CD4-positive, alpha-beta T cell (primary cell): ENCODE measurements around the gene C2orf49. TPM values are rescaled to one million over a fixed set of nuclear protein-coding genes. Genes with fewer than 3 reads are reported as not detected.

Experiments
- ATAC-seq: fragments of 200-7000 bp; cut with Tn5 transposase; one replicate; pipeline ENCODE4 v1.10.0; 2022; ENCODE audit warnings: mild to moderate bottlenecking; ENCODE audit not compliant: poor library complexity
- CTCF ChIA-PET: fragments of 350-600 bp; sonication (Branson Sonifier 250); formaldehyde crosslinking; loops from one replicate; lab custom pipeline; 2021; ENCODE audit warnings: antibody characterized with exemption, inconsistent platforms; lab: Charles Lee
- POLR2A ChIA-PET: fragments of 350-600 bp; sonication (Branson Sonifier 250); formaldehyde crosslinking; loops from one replicate; lab custom pipeline; 2021; ENCODE audit warnings: antibody characterized with exemption, inconsistent platforms; lab: Charles Lee
- DNase-seq, 14 experiments: peaks; one replicate each; pipeline ENCODE4 v3.0.0-alpha.2; 2013 to 2020; ENCODE audit warnings: mixed read lengths in 2 of 14
- H3K27ac ChIP-seq, 2 donors: one replicate each; pipeline versions ENCODE4 v1.5.1 to v1.7.0; 2013; ENCODE audit warnings: low read length in 2 of 2, low read depth in 1 of 2, mild to moderate bottlenecking in 1 of 2
- H3K27me3 ChIP-seq, 2 experiments: 1 replicate in 1 of 2; 2 replicates in 1 of 2; pipeline versions ENCODE4 v1.6.1 to v1.7.0; 2013; ENCODE audit warnings: low read length in 2 of 2, control low read depth in 1 of 2, mild to moderate bottlenecking in 1 of 2, moderate library complexity in 1 of 2; ENCODE audit not compliant: insufficient read depth in 2 of 2, control insufficient read depth in 1 of 2
- H3K36me3 ChIP-seq: one replicate; pipeline ENCODE4 v1.6.1; 2013; ENCODE audit warnings: low read length, control low read depth; ENCODE audit not compliant: insufficient read depth
- H3K4me1 ChIP-seq: one replicate; pipeline ENCODE4 v1.6.1; 2013; ENCODE audit warnings: low read length, control low read depth; ENCODE audit not compliant: insufficient read depth
- H3K4me3 ChIP-seq: one replicate; pipeline ENCODE4 v1.5.1; 2013; ENCODE audit warnings: mild to moderate bottlenecking, low read length, moderate library complexity
- H3K9me3 ChIP-seq, 2 experiments: 1 replicate in 1 of 2; 2 replicates in 1 of 2; pipeline versions ENCODE4 v1.6.1 to v1.7.0; 2013; ENCODE audit warnings: low read length in 2 of 2, mild to moderate bottlenecking in 2 of 2, control low read depth in 1 of 2, moderate library complexity in 1 of 2; ENCODE audit not compliant: control insufficient read depth in 1 of 2, insufficient read depth in 1 of 2
- H3K27ac Mint-ChIP-seq: one replicate; pipeline ENCODE4 v1.8.0; 2020; ENCODE audit warnings: mixed read lengths
- H3K27me3 Mint-ChIP-seq: one replicate; pipeline ENCODE4 v1.8.0; 2021; ENCODE audit warnings: mixed read lengths
- H3K36me3 Mint-ChIP-seq: one replicate; pipeline ENCODE4 v1.8.0; 2021; ENCODE audit warnings: low read depth, mixed read lengths
- H3K4me1 Mint-ChIP-seq: one replicate; pipeline ENCODE4 v1.8.0; 2021; ENCODE audit warnings: low read depth, mixed read lengths
- H3K4me3 Mint-ChIP-seq: one replicate; pipeline ENCODE4 v1.8.0; 2020; ENCODE audit warnings: mild to moderate bottlenecking, mixed read lengths
- H3K9me3 Mint-ChIP-seq: one replicate; pipeline ENCODE4 v1.8.0; 2020; ENCODE audit warnings: mixed read lengths
- CTCF ChIP-seq: fragments of 200-600 bp; IDR thresholded peaks from one replicate; pipeline ENCODE4 v1.8.0; 2022; ENCODE audit warnings: antibody characterized with exemption, mild to moderate bottlenecking
- intact Hi-C, 2 experiments: fragments of 100-400 bp; cut with DNase I in 1 of 2; cut with micrococcal nuclease in 1 of 2; formaldehyde crosslinking; loops; one replicate each; pipeline versions ENCODE4 v1.15.1 to v1.9.0; 2023 to 2025; cut with DNase I, micrococcal nuclease
- total RNA-seq, 174 experiments: library from RNA in 2 of 174; stranded (reverse) in 2 of 174; gene quantifications; one replicate each; pipeline ENCODE4 v1.2.3 and lab custom pipeline; 2021 to 2026

Gene C2orf49
- total RNA-seq, 2 experiments from 2014 or later: 28.8 to 29.4 TPM

- H3K27me3 ChIP-seq: no peaks in the 10 kb centered on the region
- Mint-ChIP-seq H3K27ac (no peak overlapping the region), H3K4me3 (no peak overlapping the region), H3K36me3 (no peaks in the 10 kb centered on the region), H3K4me1 (no peaks in the 10 kb centered on the region), H3K27me3 (no peaks in the 10 kb centered on the region), H3K9me3 (no peaks in the 10 kb centered on the region)
- ATAC-seq (no peak), DNase-seq (no peak)
- H3K36me3 ChIP-seq: no peaks in the 10 kb centered on the region
- TF ChIP-seq CTCF: no peak
- ChIA-PET POLR2A (no interaction called here), CTCF (interaction anchor here (1.2 kb wide), 1 partner anchor 9 kb away, joined by 3 read pairs; no protein-coding TSS in a partner anchor)
- H3K4me3 ChIP-seq: no peak overlapping the region
- intact Hi-C loops: no loop called here
- no peak overlapping the region for H3K27ac ChIP-seq
- H3K4me1 ChIP-seq: no peaks in the 10 kb centered on the region
- no peaks in the 10 kb centered on the region for H3K9me3 ChIP-seq
Observed at GRCh38 chr2:105390454-105390853, 53.1 kb downstream of the C2orf49 start.

GRCh38 chr2:105391058-105391627 lies 53.8 kb downstream of the C2orf49 start:
- intact Hi-C loops: no loop called here
- no peak overlapping the region for H3K4me3 ChIP-seq

DNA sequence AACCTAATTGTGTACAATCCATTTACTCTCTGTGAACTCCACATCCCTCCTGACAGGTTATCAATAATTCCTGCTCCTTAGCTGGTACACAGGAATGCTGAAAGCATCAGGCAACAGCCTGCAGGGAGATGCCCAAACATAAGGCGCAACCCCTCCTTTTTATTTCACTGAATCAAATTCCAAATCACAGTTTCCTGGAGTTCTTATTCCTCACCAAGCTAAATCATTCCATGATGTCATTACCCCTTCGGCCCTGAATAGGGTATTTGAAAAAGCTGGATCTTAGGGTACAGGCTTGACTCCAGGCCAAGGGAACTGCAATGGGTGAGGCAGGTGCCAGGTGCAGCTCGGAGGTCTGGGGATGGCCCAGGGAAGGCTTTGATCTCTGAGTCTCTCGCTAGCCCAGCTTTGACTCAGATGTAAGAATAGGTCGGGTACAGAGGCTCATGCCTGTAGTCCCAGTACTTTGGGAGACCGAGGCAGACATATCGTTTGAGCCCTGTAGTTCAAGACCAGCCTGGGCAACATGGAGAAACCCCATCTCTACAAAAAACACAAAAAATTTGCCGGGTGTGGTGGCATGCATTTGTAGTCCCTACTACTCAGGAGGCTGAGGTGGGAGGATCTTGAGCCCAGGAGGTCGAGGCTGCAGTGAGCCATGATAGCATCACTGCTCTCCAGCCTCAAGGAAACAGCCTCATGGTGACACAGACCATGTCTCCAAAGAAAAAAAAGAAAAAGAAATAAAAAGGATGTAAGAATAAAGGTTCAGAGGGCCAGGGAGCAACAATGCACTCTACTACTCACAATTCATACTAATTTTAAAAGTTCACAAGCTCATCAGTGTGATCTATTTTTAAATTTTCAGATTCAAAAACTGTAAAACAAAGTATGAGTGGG lies 54.7 kb downstream of the C2orf49 start:
- DNase-seq (no peak), ATAC-seq (no peak)
- intact Hi-C loops: no loop called here
- Histone ChIP-seq H3K27ac (no peak overlapping the region), H3K36me3 (no peaks in the 10 kb centered on the region), H3K4me3 (no peak overlapping the region), H3K4me1 (no peaks in the 10 kb centered on the region), H3K9me3 (no peaks in the 10 kb centered on the region), H3K27me3 (no peaks in the 10 kb centered on the region)
- CTCF ChIA-PET: interaction anchor here (0.7 kb wide), 1 partner anchor 117 kb away, joined by 3 read pairs; no protein-coding TSS in a partner anchor
- H3K27me3 Mint-ChIP-seq: peaks cover 10% of the 10 kb centered on the region
- POLR2A ChIA-PET: interaction anchor here (1.1 kb wide), 1 partner anchor 406 kb away, joined by 3 read pairs; no protein-coding TSS in a partner anchor
- no peak overlapping the region for H3K4me3 Mint-ChIP-seq
- no peaks in the 10 kb centered on the region for H3K9me3 Mint-ChIP-seq
- no peak for TF ChIP-seq CTCF
- no peak overlapping the region for H3K27ac Mint-ChIP-seq
- H3K4me1 Mint-ChIP-seq: no peaks in the 10 kb centered on the region
- no peaks in the 10 kb centered on the region for H3K36me3 Mint-ChIP-seq

More at GRCh38 chr2:105391058-105391627, 53.8 kb downstream of the C2orf49 start:
- Histone ChIP-seq H3K4me1 (no peaks in the 10 kb centered on the region), H3K27me3 (no peaks in the 10 kb centered on the region), H3K36me3 (no peaks in the 10 kb centered on the region), H3K27ac (no peak overlapping the region), H3K9me3 (no peaks in the 10 kb centered on the region)
- Mint-ChIP-seq H3K27ac (no peak overlapping the region), H3K9me3 (no peaks in the 10 kb centered on the region), H3K36me3 (no peaks in the 10 kb centered on the region), H3K4me3 (no peak overlapping the region), H3K4me1 (no peaks in the 10 kb centered on the region), H3K27me3 (peaks cover 5% of the 10 kb centered on the region)
- ATAC-seq: no peak
- no peak for DNase-seq
- no peak for TF ChIP-seq CTCF
- ChIA-PET POLR2A (no interaction called here), CTCF (interaction anchor here (1.2 kb wide), 1 partner anchor 9 kb away, joined by 3 read pairs; no protein-coding TSS in a partner anchor)
